Body of pancreas (tissue), 4 donors: ENCODE data around the gene CSTF1.

ENCODE experiments used
- POLR2A ChIP-seq, 3 donors: fragments of 450-650 bp; IDR thresholded peaks; one replicate each; pipeline ENCODE4 v1.6.1; 2016; ENCODE audit warnings: antibody characterized with exemption in 3 of 3, mild to moderate bottlenecking in 2 of 3
- TF ChIP-seq, protein P1 (sequence below), 7 experiments: fragments of 450-650 bp in 4 of 7; fragments of 200-600 bp in 3 of 7; sonication (generic) in 3 of 7; IDR thresholded peaks; one replicate each; pipeline ENCODE4 v1.5.1; 2016 to 2019; ENCODE audit warnings: antibody characterized with exemption in 7 of 7

DNA sequence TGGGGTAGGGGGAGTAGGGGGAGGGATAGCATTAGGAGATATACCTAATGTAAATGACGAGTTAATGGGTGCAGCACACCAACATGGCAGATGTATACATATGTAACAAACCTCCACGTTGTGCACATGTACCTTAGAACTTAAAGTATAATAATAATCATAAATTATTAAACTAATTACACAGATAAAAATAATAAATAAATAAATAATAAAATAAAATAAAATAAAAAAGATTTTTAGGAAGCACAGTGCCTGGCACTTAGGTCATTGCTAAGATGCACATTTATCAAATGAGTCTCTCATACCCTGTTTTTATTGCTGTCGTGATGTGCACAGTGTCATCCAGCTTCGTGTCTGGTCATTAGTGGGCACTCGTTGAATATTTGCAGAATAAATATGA lies 57.0 kb downstream of the CSTF1 start:
- TF ChIP-seq, protein P1, sequence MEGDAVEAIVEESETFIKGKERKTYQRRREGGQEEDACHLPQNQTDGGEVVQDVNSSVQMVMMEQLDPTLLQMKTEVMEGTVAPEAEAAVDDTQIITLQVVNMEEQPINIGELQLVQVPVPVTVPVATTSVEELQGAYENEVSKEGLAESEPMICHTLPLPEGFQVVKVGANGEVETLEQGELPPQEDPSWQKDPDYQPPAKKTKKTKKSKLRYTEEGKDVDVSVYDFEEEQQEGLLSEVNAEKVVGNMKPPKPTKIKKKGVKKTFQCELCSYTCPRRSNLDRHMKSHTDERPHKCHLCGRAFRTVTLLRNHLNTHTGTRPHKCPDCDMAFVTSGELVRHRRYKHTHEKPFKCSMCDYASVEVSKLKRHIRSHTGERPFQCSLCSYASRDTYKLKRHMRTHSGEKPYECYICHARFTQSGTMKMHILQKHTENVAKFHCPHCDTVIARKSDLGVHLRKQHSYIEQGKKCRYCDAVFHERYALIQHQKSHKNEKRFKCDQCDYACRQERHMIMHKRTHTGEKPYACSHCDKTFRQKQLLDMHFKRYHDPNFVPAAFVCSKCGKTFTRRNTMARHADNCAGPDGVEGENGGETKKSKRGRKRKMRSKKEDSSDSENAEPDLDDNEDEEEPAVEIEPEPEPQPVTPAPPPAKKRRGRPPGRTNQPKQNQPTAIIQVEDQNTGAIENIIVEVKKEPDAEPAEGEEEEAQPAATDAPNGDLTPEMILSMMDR (IDR thresholded peaks at IDR 0.05): no peak
- no peak for TF ChIP-seq POLR2A (IDR thresholded peaks at IDR 0.05)
